Neural cell (in vitro differentiated cells): Measurements from ENCODE around the gene ZSCAN5A. TPM values are rescaled to one million over a fixed set of nuclear protein-coding genes. Genes with fewer than 3 reads are reported as not detected.

Experiments
- polyA plus RNA-seq: library from polyadenylated mRNA; depleted of rRNA; stranded (reverse); fragments of >200 nt; gene quantifications from 2 replicates; pipeline ENCODE4 v1.2.3, GENCODE V29; 2014
- small RNA-seq, 3 experiments: library from RNA; depleted of rRNA; stranded (forward); fragments of <200 nt; gene quantifications; one replicate each; pipeline ENCODE3, GENCODE V24; 2012

Gene ZSCAN5A
- polyA plus RNA-seq, 1 donor from 2014 or later: 9.2 TPM

Small RNAs within 50 kb of the gene (small RNA-seq; reads per million reads assigned to genes)
- 0 to 1.2 (median 0) reads per million in 3 experiments for gene RF00019

Other genes starting within 250 kb of the ZSCAN5A start
- 11.4 and 17.8 TPM in 2 replicates for gene ZNF787, start 193.5 kb downstream of the ZSCAN5A start, polyA plus RNA-seq
- 45.6 and 54.2 TPM in 2 replicates for gene ZNF444, start 173.6 kb downstream of the ZSCAN5A start, polyA plus RNA-seq
- not detected in 2 replicates for gene GALP, start 138.8 kb downstream of the ZSCAN5A start, polyA plus RNA-seq
- gene ZSCAN5B, start 117.1 kb downstream of the ZSCAN5A start, polyA plus RNA-seq: 0.24 TPM in 1 of 2 replicates, not detected in the other
- gene ZSCAN5C, start 112.6 kb downstream of the ZSCAN5A start, polyA plus RNA-seq: not detected in 2 replicates
- gene EDDM13, start 42.1 kb downstream of the ZSCAN5A start, polyA plus RNA-seq: not detected in 2 replicates
- gene ZNF582, start 78.7 kb upstream of the ZSCAN5A start, polyA plus RNA-seq: 7.5 and 14.6 TPM in 2 replicates
- gene ZNF583, start 89.5 kb upstream of the ZSCAN5A start, polyA plus RNA-seq: 31.5 and 39.5 TPM in 2 replicates
- 17.4 and 19.6 TPM in 2 replicates for gene ZNF667, start 162.5 kb upstream of the ZSCAN5A start, polyA plus RNA-seq
- gene ZNF471, start 193.0 kb upstream of the ZSCAN5A start, polyA plus RNA-seq: 30.0 and 31.1 TPM in 2 replicates
- gene ZFP28, start 224.1 kb upstream of the ZSCAN5A start, polyA plus RNA-seq: 39.9 and 45.1 TPM in 2 replicates